Motor neuron (in vitro differentiated cells): ENCODE measurements around the gene VEPH1. TPM values are rescaled to one million over a fixed set of nuclear protein-coding genes. Genes with fewer than 3 reads are reported as not detected.

ENCODE experiments used
- ATAC-seq, 8 experiments: fragments of 200-7000 bp; cut with Tn5 transposase; replicated peaks in 6 of 8; 2 replicates each; pipeline ENCODE4 v1.8.0; 2021; ENCODE audit warnings: mild to moderate bottlenecking in 8 of 8, moderate library complexity in 8 of 8
- H3K27ac ChIP-seq, 2 donors: fragments of 250-450 bp; sonication (Bioruptor Pico); 2 replicates each; pipeline ENCODE4 v1.9.0; 2021; ENCODE audit warnings: antibody characterized with exemption in 2 of 2, mild to moderate bottlenecking in 2 of 2, moderate library complexity in 1 of 2
- H3K4me1 ChIP-seq, 2 donors: fragments of 250-450 bp; sonication (Bioruptor Pico); replicated peaks in 1 of 2; 2 replicates each; pipeline ENCODE4 v1.6.1; 2021; ENCODE audit warnings: antibody characterized with exemption in 2 of 2, mild to moderate bottlenecking in 2 of 2, moderate library complexity in 1 of 2
- H3K4me3 ChIP-seq, 5 donors: fragments of 250-450 bp; sonication (Bioruptor Pico); 2 replicates each; pipeline ENCODE4 v1.9.0; 2021; ENCODE audit warnings: antibody characterized with exemption in 5 of 5, mild to moderate bottlenecking in 5 of 5, moderate library complexity in 4 of 5
- WGBS, 10 experiments: fragments of 450-650 bp; shearing (Covaris generic); methylation state at CpG; one replicate each; pipeline ENCODE4 v1.0.0; 2022; 5-methylcytosine and 5-hydroxymethylcytosine counted together
- in situ Hi-C, 9 experiments: fragments of 400-800 bp; cut with MboI; loops; one replicate each; pipeline ENCODE4 v1.15.0; 2021; ENCODE audit warnings: low sequenced_read_pairs in 9 of 9, low pct_unique_long_range_greater_than_20kb in 2 of 9; ENCODE audit not compliant: unreplicated experiment in 9 of 9
- total RNA-seq, 8 experiments: library from RNA; unstranded; fragments of 300-600 nt; gene quantifications; 2 replicates each; pipeline versions ENCODE4 v1.2.3 to v1.2.4, GENCODE V29; 2022

The VEPH1 gene
- total RNA-seq, 8 experiments from 2014 or later: 0.42 to 7.1 (median 3.7) TPM

DNA sequence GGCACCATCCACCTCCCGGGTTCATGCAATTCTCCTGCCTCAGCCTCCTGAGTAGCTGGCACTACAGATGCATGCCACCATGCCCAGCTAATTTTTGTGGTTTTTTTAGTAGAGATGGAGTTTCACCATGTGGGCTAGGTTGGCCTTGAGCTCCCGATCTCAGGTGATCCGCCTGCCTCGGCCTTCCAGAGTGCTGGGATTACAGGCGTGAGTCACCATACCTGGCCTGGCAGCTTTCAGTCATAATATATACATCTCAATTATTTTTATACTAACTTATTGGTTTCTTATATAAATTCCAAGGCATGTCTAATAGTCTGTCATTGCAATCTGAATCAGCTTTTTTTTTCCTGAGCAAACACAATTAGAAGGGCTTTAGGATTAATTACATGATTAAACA lies 269.3 kb downstream of the VEPH1 start:
- 63 to 100% (median 90%) methylated on average over 1 to 5 of the region's 5 CpGs; no CpG with 5 or more reads in 1 of the 10 experiments for WGBS, 10 experiments
- Histone ChIP-seq H3K4me1 (no peaks in the 10 kb centered on the region), H3K4me3 (no peak overlapping the region), H3K27ac (no peak overlapping the region)
- in situ Hi-C loops: no loop called here
- ATAC-seq: no peak

DNA sequence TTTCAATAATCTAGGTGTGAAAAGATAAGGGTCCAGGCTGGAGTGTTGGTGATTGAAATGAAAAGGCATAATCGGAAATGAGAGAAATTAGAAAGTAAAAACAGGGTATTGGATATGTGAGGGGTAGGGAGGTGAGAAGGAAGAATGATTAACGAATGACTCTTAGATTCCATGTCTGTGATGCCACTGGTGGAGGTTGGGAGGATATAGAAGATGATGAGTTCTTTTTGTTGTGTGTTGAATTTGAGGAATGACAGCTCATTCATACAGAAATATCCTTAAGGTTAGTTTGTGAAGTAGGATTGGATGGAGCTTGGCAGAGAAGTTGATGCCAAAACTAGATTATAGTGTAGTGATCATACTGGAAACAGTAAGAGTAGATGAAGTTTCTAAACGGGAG lies 271.1 kb downstream of the VEPH1 start:
- ATAC-seq: no peak
- no peak overlapping the region for H3K4me3 ChIP-seq
- WGBS, 10 experiments: 67 to 100% (median 89%) methylated on average over 1 to 3 of the region's 3 CpGs; no CpG with 5 or more reads in 1 of the 10 experiments
- H3K4me1 ChIP-seq: no peaks in the 10 kb centered on the region
- no peak overlapping the region for H3K27ac ChIP-seq
- in situ Hi-C loops: no loop called here

DNA sequence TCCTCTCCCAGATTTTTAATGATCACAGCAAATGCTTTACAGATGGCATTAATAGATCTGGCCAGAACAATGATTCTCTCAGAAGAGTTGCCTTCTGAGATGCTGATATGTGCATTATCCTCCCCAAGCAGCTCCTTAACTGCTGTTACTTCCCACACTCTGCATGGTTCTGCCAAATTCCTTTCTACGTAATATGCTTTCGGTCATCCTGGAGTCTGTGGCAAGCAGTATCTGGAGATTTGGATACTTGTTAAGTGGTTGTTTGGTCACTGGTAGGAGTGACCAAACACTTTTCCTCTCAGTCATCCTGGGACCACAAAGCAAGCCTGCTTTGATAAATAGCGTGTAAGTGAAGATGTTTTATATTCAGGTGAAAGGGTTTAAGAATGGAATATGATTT lies 272.1 kb downstream of the VEPH1 start:
- 60 to 94% (median 84%) methylated on average over 1 to 3 of the region's 3 CpGs; no CpG with 5 or more reads in 4 of the 10 experiments for WGBS, 10 experiments
- Histone ChIP-seq H3K4me1 (no peaks in the 10 kb centered on the region), H3K4me3 (no peak overlapping the region), H3K27ac (no peak overlapping the region)
- in situ Hi-C loops: no loop called here
- no peak for ATAC-seq

- in situ Hi-C loops: no loop called here
- Histone ChIP-seq H3K4me3 (no peak overlapping the region), H3K27ac (no peak overlapping the region), H3K4me1 (no peaks in the 10 kb centered on the region)
- no peak for ATAC-seq
- WGBS, 10 experiments: 30 to 100% (median 82%) methylated on average over 1 to 3 of the region's 3 CpGs; no CpG with 5 or more reads in 5 of the 10 experiments
Measured at GRCh38 chr3:157226173-157226847, 276.9 kb downstream of the VEPH1 start.

GRCh38 chr3:157225001-157225400 lies 278.2 kb downstream of the VEPH1 start:
- Histone ChIP-seq H3K4me1 (no peaks in the 10 kb centered on the region), H3K27ac (no peak overlapping the region), H3K4me3 (no peak overlapping the region)
- ATAC-seq: no peak
- in situ Hi-C loops: no loop called here
- 60 to 100% (median 100%) methylated on average over 1 of the region's 1 CpG for WGBS, 10 experiments

DNA sequence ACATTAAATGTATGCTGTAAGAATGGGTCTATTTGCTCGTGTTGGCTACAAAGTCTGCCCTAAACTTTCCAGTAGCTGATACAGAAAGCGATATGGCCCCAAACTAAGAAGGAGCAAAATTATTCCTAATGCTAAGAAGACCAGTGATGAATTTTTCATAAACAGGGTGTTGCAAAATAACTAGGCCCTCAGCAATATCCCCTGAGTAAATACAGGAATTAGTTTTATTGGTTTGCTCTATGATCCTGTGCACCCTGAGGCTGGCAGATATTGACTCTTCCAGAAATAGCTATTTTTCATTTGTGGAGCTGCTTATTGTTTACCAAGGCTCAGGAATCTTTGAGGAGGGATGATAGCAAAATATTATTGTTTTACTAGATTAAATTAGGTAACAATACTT lies 282.3 kb downstream of the VEPH1 start:
- WGBS, 10 experiments: 0 to 100% (median 73%) methylated on average over 1 to 2 of the region's 2 CpGs

GRCh38 chr3:157220211-157220610 lies 283.0 kb downstream of the VEPH1 start:
- no peak for ATAC-seq
- no peak overlapping the region for H3K27ac ChIP-seq
- WGBS, 10 experiments: 38 to 100% (median 86%) methylated on average over 1 of the region's 1 CpG; no CpG with 5 or more reads in 3 of the 10 experiments
- H3K4me3 ChIP-seq: no peak overlapping the region
- in situ Hi-C loops: loop anchor here in 5 of 9 experiments (25.0 kb wide), 2 partner anchors 142 to 267 kb away; no protein-coding TSS in a partner anchor
- no peaks in the 10 kb centered on the region for H3K4me1 ChIP-seq

More for the DNA sequence above, 282.3 kb downstream of the VEPH1 start:
- in situ Hi-C loops: loop anchor here in 5 of 9 experiments (25.0 kb wide), 2 partner anchors 141 to 266 kb away; no protein-coding TSS in a partner anchor
- H3K4me3 ChIP-seq: no peak overlapping the region
- no peak overlapping the region for H3K27ac ChIP-seq
- ATAC-seq: peak in 1 of 8 experiments; percentile 73
- H3K4me1 ChIP-seq: no peaks in the 10 kb centered on the region

GRCh38 chr3:157219215-157219614 lies 284.0 kb downstream of the VEPH1 start:
- Histone ChIP-seq H3K4me3 (no peak overlapping the region), H3K4me1 (no peaks in the 10 kb centered on the region), H3K27ac (no peak overlapping the region)
- WGBS, 10 experiments: 71 to 100% (median 98%) methylated on average over 1 to 3 of the region's 3 CpGs; no CpG with 5 or more reads in 2 of the 10 experiments
- in situ Hi-C loops: loop anchor here in 5 of 9 experiments (25.0 kb wide), 2 partner anchors 143 to 268 kb away; no protein-coding TSS in a partner anchor
- no peak for ATAC-seq

Other genes with a start within 250 kb of the VEPH1 start
- gene PTX3, start 66.6 kb downstream of the VEPH1 start, total RNA-seq: 10 to 100 TPM in 2 of 8 experiments, 1 to 10 TPM in 5, under 1 TPM in 1; 0.36 to 28.9 (median 5.4) TPM